Esophagus squamous epithelium (tissue), 4 donors: ENCODE results near the gene PDE7B.

Experiments
- POLR2A ChIP-seq, 4 donors: fragments of 450-650 bp; IDR thresholded peaks; one replicate each; pipeline ENCODE4 v1.6.1; 2017; ENCODE audit warnings: antibody characterized with exemption in 4 of 4, mild to moderate bottlenecking in 4 of 4, moderate library complexity in 3 of 4
- TF ChIP-seq, protein P1 (sequence below), 6 experiments: fragments of 450-650 bp in 4 of 6; fragments of 200-600 bp in 2 of 6; sonication (generic) in 2 of 6; IDR thresholded peaks; one replicate each; pipeline ENCODE4 v1.5.1; 2016 to 2019; ENCODE audit warnings: antibody characterized with exemption in 6 of 6, mild to moderate bottlenecking in 4 of 6, moderate library complexity in 4 of 6

DNA sequence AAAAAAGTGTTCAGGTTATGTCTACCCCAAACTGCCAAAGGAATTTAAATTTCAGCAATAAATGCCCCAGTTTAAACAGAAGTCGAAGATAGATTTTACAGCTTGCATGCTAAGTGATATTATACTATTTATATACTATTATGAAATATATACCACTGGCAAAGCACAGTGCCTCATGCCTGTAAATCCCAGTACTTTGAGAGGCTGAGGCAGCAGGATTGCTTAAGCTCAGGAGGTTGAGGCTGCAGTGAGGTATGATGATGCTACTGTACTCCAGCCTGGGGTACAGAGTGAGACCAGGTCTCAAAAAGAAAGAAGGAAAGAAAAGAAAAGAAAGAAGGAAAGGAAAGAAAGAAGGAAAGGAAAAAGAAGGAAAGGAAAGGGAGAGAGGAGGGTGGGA, 296.6 kb downstream of the PDE7B start:
- TF ChIP-seq, protein P1, sequence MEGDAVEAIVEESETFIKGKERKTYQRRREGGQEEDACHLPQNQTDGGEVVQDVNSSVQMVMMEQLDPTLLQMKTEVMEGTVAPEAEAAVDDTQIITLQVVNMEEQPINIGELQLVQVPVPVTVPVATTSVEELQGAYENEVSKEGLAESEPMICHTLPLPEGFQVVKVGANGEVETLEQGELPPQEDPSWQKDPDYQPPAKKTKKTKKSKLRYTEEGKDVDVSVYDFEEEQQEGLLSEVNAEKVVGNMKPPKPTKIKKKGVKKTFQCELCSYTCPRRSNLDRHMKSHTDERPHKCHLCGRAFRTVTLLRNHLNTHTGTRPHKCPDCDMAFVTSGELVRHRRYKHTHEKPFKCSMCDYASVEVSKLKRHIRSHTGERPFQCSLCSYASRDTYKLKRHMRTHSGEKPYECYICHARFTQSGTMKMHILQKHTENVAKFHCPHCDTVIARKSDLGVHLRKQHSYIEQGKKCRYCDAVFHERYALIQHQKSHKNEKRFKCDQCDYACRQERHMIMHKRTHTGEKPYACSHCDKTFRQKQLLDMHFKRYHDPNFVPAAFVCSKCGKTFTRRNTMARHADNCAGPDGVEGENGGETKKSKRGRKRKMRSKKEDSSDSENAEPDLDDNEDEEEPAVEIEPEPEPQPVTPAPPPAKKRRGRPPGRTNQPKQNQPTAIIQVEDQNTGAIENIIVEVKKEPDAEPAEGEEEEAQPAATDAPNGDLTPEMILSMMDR (IDR thresholded peaks at IDR 0.05) = no peak
- TF ChIP-seq POLR2A (IDR thresholded peaks at IDR 0.05) = no peak
